Midbrain (tissue), 1 donor: Measurements from ENCODE around the gene INAVA.

Experiments
- DNase-seq: peaks from one replicate; lab custom pipeline; 2025; lab: John Stamatoyannopoulos, UW

Gene INAVA

GRCh38 chr1:200894712-200895442 is at the start of gene INAVA:
INAVA (plus strand) TSS chr1:200894900; CDS start chr1:200898401, 3,501 bp downstream.
- DNase-seq = no peak

- no peak for DNase-seq
These were observed 49.3 kb upstream of the INAVA start for GRCh38 chr1:200845360-200845759.

- DNase-seq = no peak
These were observed 48.3 kb upstream of the INAVA start for GRCh38 chr1:200846398-200846797.

- no peak for DNase-seq
These were observed 45.3 kb upstream of the INAVA start for GRCh38 chr1:200849430-200849829.

- no peak for DNase-seq
These were observed 44.1 kb upstream of the INAVA start for GRCh38 chr1:200850554-200850953.

GRCh38 chr1:200856716-200857357 is 37.9 kb upstream of the INAVA start:
- DNase-seq = no peak

DNA sequence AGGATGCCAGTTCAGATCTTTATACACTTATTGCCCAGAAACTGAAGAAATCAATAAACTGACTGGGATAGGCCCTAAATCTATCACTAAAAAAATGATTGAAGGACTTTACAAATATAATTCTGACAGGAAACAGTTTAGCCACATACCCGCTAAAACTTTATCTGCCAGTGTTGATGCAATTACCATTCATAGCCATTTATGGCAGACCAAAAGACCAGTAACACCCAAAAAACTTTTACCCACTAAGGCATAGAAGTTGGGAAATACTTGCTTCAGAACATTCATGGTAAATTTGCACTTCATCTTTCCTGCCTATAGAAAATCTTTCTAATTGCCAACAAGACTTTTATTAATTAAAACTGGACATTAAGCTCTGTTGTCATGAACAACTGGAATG is 36.9 kb upstream of the INAVA start:
- no peak for DNase-seq

DNA sequence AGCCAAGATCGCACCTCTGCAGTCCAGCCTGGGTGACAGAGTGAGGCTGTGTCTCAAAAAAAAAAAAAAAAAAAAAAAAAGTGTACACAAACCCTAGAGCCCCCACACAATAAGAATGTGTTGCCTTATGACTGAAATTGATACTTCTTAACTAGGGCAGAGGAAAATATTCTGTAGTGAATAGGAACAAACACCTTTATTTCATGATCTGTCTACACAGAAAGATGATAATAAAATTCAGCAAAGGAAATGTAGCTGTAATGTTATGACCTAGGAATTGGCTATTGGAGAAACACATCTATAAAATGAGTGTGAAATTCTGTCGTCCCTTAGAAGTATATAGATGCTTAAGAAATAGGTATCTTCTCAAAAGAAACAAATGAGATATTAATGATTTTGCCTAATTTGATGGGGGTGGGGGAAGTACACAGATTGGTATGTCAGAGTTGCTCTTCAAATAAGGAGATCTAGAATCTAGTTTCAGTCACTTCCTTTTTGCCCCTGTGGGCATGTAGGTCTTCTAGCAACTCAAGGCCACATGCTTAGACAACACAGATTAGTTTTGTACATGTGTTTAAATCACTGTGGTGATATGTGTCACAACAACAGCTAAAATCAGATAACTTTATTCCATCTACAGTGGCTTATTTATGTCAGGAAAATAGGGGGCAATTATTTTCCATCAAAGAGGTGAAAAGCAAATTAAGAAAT is 32.6 kb upstream of the INAVA start:
- DNase-seq = no peak

GRCh38 chr1:200862713-200863415 is 31.8 kb upstream of the INAVA start:
- no peak for DNase-seq

GRCh38 chr1:200866116-200866515 is 28.6 kb upstream of the INAVA start:
- DNase-seq = no peak

- no peak for DNase-seq
These were observed 28.2 kb upstream of the INAVA start for GRCh38 chr1:200866521-200866920.

DNA sequence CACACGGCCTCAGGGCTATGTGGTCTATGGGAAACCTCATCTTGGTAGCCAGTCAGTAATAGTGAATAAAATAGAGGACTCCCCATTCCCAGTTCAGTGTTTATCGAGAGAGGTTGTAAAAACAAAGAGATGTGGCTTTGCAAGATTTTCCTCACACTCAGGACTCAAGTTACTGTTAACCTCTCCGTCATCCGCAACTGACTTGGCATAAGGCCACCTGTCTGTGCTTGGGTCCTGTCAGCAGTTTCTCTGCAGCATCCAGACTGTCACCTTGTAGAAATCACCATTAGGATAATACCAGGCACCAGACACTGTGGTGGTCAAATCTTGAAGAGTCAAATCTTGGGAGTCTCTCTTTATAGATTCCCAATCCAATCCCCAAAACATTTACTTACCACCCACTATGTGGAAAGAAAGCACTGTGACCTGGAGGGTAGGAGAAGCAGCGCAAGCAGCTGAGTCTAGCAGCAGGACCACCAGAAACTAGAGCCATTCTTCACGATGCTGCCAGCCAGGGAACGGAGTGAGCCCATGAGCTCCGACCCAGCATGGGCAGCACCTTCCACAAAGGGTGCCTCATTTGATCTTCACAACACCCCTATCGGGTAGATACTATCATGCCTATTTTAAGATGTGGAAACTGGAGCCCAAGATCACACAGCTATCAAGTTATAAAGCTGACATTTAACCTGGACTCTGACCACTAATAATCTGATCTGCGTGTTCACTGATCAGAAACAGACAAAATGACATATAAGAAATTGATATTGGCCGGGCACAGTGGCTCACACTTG is 27.5 kb upstream of the INAVA start:
- DNase-seq = no peak

GRCh38 chr1:200869376-200869752 is 25.3 kb upstream of the INAVA start:
- DNase-seq = no peak

- DNase-seq = no peak
These were observed 24.8 kb upstream of the INAVA start for GRCh38 chr1:200869753-200870391.

DNA sequence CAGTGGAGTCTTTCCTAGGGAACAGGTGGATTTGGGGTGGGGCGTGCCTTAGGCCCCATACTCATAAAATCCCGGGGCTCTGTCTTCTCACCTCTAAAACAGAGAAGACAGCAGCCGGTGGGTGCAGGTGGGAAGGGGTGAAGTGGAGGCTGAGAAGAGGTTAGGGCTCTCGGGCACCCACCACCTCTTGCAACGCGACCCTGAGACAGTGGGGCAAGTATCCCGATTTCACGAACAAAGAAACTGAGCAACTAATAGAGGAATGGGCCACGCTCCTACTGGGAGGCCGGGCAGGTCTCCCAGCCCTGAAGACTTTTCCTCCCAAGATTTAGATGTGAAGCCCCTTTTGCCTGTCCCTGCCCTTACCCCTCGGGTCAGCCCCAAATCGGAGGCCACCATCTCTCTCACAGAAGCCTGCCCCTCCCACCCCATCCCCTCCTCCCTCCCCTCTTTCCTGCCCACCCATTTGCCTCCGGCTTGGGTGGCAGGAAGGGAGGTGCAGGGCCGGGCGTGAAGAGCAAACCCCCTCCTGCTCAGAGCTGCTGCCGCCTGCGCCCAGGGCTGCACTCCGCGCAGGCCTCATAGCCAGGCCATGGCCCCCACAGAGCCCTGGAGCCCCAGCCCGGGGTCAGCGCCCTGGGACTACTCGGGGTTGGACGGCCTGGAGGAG is 22.1 kb upstream of the INAVA start, which contains the start of gene GPR25:
GPR25 (plus strand) TSS at position 536 of the 670 bp plus-strand sequence; CDS start at position 593, 57 bp downstream.
- DNase-seq = no peak

GRCh38 chr1:200873116-200873670 is 21.5 kb upstream of the INAVA start:
- no peak for DNase-seq

DNA sequence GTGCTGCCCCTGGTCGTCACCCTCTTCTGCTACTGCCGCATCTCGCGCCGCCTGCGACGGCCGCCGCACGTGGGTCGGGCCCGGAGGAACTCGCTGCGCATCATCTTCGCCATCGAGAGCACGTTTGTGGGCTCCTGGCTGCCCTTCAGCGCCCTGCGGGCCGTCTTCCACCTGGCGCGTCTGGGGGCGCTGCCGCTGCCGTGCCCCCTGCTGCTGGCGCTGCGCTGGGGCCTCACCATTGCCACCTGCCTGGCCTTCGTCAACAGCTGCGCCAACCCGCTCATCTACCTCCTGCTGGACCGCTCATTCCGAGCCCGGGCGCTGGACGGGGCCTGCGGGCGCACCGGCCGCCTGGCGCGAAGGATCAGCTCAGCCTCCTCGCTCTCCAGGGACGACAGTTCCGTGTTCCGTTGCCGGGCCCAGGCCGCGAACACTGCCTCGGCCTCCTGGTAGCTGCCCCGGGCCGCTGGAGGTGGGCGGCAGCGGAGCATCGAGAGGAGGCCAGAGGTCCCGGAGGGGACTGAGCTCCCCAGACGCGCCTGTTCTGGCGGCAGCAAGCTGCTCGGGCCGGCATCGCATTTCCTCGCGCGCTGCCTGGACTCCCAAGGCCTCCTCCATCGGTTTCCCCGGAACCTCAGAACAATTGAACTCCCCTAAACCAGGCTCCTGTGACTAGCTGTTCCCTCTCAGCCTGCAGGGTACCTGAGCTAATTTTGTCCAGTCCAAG is 20.9 kb upstream of the INAVA start:
- no peak for DNase-seq

DNA sequence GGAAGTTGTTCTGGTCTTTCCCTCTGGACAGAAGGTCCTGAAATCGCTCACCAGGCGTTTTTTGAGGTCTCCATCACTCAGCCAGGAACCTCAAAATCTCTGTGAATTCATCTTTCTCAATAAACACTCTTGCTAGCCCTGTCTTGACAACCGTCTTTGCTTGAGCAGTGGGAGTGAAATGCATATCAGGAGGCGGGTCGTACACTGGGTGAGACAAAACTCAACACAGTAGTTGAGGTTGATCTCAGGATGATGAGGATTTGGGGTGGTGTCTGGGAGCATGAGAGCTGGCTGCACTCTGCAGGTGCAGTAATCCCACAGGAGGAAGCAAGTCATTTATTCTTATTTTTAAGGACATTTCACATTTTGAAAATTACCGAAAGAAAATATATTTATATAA is 20.0 kb upstream of the INAVA start:
- no peak for DNase-seq

DNA sequence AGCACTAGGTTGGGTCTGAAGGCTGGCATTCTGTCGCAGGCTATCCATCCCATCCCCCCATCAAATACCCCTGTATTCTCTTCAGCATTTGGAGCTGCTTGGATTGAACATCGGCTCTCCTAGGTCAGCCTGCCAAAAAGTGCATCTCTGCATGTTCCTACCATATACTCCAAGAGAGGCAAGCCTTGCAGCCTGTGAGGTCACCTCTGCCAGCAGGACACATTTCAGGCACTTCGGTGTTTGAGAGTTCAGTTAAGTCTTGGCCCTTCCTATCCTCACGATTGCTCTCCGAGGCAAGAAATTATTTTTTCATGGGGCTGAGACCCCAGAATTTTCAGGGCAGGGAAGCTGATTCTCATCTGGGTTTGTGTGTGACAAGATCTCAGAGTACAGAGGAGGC is 19.3 kb upstream of the INAVA start:
- DNase-seq = no peak
